HEK293T (cell line): Measurements from ENCODE around the gene ABHD18.
A peak's percentile ranks its signal among the peaks of the same experiment; 100 is the strongest.
"Not testable (repeated sequence)": the region's sequence is repeated elsewhere in the genome, so short reads cannot be mapped to it uniquely, and the experiment has no call there.

Source experiments
- CTCF ChIA-PET: fragments of 350-600 bp; formaldehyde crosslinking; extraction: SDS; loops from one replicate; lab custom pipeline; 2021; ENCODE audit warnings: antibody characterized with exemption, inconsistent platforms; lab: Yijun Ruan, JAX
- POLR2A ChIA-PET: fragments of 350-600 bp; formaldehyde crosslinking; extraction: SDS; loops from one replicate; lab custom pipeline; 2020; ENCODE audit warnings: antibody characterized with exemption, inconsistent platforms; lab: Yijun Ruan, JAX
- DNase-seq: peaks from one replicate; pipeline ENCODE4 v3.0.0; 2012; ENCODE audit warnings: mixed read lengths; ENCODE audit errors: extremely low spot score
- ARNT ChIP-seq: fragments of 450-650 bp; IDR thresholded peaks from 2 replicates; pipeline ENCODE4 v1.6.1; 2017; ENCODE audit warnings: mild to moderate bottlenecking
- BHLHE40 ChIP-seq: fragments of 450-650 bp; IDR thresholded peaks from 2 replicates; pipeline ENCODE4 v1.6.1; 2016; ENCODE audit warnings: mild to moderate bottlenecking, moderate library complexity, borderline replicate concordance
- CTBP1 ChIP-seq: fragments of 450-650 bp; IDR thresholded peaks from 2 replicates; pipeline ENCODE4 v1.6.1; 2016; ENCODE audit warnings: borderline replicate concordance
- ELF4 ChIP-seq: fragments of 450-650 bp; IDR thresholded peaks from 2 replicates; pipeline ENCODE4 v1.6.1; 2017; ENCODE audit warnings: antibody characterized with exemption
- FOXA1 ChIP-seq: fragments of 450-650 bp; IDR thresholded peaks from 2 replicates; pipeline ENCODE4 v1.6.1; 2016; ENCODE audit warnings: mild to moderate bottlenecking
- FOXK2 ChIP-seq: fragments of 450-650 bp; IDR thresholded peaks from 2 replicates; pipeline ENCODE4 v1.6.1; 2016; ENCODE audit warnings: mild to moderate bottlenecking
- FOXM1 ChIP-seq: fragments of 450-650 bp; IDR thresholded peaks from 2 replicates; pipeline ENCODE4 v1.6.1; 2017; ENCODE audit warnings: mild to moderate bottlenecking, borderline replicate concordance
- HDGF ChIP-seq: fragments of 450-650 bp; IDR thresholded peaks from 2 replicates; pipeline ENCODE4 v1.6.1; 2017; ENCODE audit warnings: antibody characterized with exemption, borderline replicate concordance
- L3MBTL2 ChIP-seq: fragments of 450-650 bp; conservative IDR thresholded peaks from 2 replicates; pipeline ENCODE4 v1.6.1; 2016; ENCODE audit warnings: mild to moderate bottlenecking
- LEF1 ChIP-seq: fragments of 450-650 bp; IDR thresholded peaks from 2 replicates; pipeline ENCODE4 v1.6.1; 2017; ENCODE audit warnings: mild to moderate bottlenecking, borderline replicate concordance
- NFRKB ChIP-seq: fragments of 450-650 bp; IDR thresholded peaks from 2 replicates; pipeline ENCODE4 v1.6.1; 2016; ENCODE audit warnings: mild to moderate bottlenecking, moderate library complexity
- PKNOX1 ChIP-seq: fragments of 450-650 bp; IDR thresholded peaks from 2 replicates; pipeline ENCODE4 v1.6.1; 2016
- SP1 ChIP-seq: fragments of 450-650 bp; IDR thresholded peaks from 2 replicates; pipeline ENCODE4 v1.6.1; 2017
- SUZ12 ChIP-seq: fragments of 450-650 bp; IDR thresholded peaks from 2 replicates; pipeline ENCODE4 v1.6.1; 2016; ENCODE audit warnings: mild to moderate bottlenecking
- TARDBP ChIP-seq: fragments of 450-650 bp; IDR thresholded peaks from 2 replicates; pipeline ENCODE4 v1.6.1; 2016
- ZNF384 ChIP-seq: fragments of 450-650 bp; IDR thresholded peaks from 2 replicates; pipeline ENCODE4 v1.6.1; 2016

Gene ABHD18

GRCh38 chr4:127965062-127965802 is at the start of gene ABHD18, which contains the start of gene MFSD8:
Gene ABHD18 (plus strand): TSS chr4:127965406. CDS start chr4:127982956, 17,550 bp downstream.
Gene MFSD8 (minus strand): TSS chr4:127965173. CDS start chr4:127965133, 40 bp downstream.
- no peak for TF ChIP-seq BHLHE40
- peak; percentile 9; the same call in 1 of the 2 replicates for TF ChIP-seq ELF4
- no peak for TF ChIP-seq PKNOX1
- peak; percentile 94 for DNase-seq
- POLR2A ChIA-PET = interaction anchor here (0.6 to 3.0 kb wide), 12 partner anchors 9 to 423 kb away, joined by 3 to 24 read pairs (median 3); partner anchors contain the start of genes LARP1B and PLK4
- CTCF ChIA-PET = interaction anchor here (0.6 kb wide), 1 partner anchor 20 kb away, joined by 3 read pairs; no protein-coding TSS in a partner anchor

- ChIA-PET CTCF (no interaction called here), POLR2A (interaction anchor here (1.4 kb wide), 1 partner anchor 35 kb away, joined by 3 read pairs; the partner anchor contains the start of gene PLK4)
- no peak for DNase-seq
- no peak for TF ChIP-seq L3MBTL2
- no peak for TF ChIP-seq ARNT
- no peak for TF ChIP-seq PKNOX1
- TF ChIP-seq ZNF384 = no peak
- TF ChIP-seq TARDBP = no peak
- TF ChIP-seq CTBP1 = no peak
- TF ChIP-seq FOXM1 = no peak
- no peak for TF ChIP-seq NFRKB
- no peak for TF ChIP-seq SUZ12
- TF ChIP-seq LEF1 = no peak
- TF ChIP-seq FOXA1 = no peak
- no peak for TF ChIP-seq SP1
- TF ChIP-seq ELF4 = no peak
Observed at GRCh38 chr4:127916512-127916911, 48.7 kb upstream of the ABHD18 start.

- TF ChIP-seq LEF1 (no peak), HDGF (no peak), SUZ12 (no peak), ZNF384 (no peak), FOXM1 (no peak), FOXK2 (no peak), SP1 (no peak), CTBP1 (no peak), FOXA1 (no peak), NFRKB (no peak), ARNT (no peak)
- POLR2A ChIA-PET = interaction anchor here (0.5 kb wide), 1 partner anchor 12 kb away, joined by 3 read pairs; no protein-coding TSS in a partner anchor
- DNase-seq = no peak
- CTCF ChIA-PET = no interaction called here
Observed at GRCh38 chr4:127917151-127917550, 48.1 kb upstream of the ABHD18 start.

- no peak for TF ChIP-seq FOXM1
- no peak for TF ChIP-seq BHLHE40
- no peak for TF ChIP-seq CTBP1
- TF ChIP-seq FOXA1 = no peak
- TF ChIP-seq NFRKB = no peak
- TF ChIP-seq FOXK2 = no peak
- TF ChIP-seq L3MBTL2 = no peak
- no peak for TF ChIP-seq LEF1
- TF ChIP-seq ELF4 = no peak
- TF ChIP-seq ARNT = no peak
- no peak for TF ChIP-seq SUZ12
- no peak for TF ChIP-seq ZNF384
- ChIA-PET CTCF (no interaction called here), POLR2A (no interaction called here)
- no peak for DNase-seq
Observed at GRCh38 chr4:127920521-127920920, 44.7 kb upstream of the ABHD18 start.

GRCh38 chr4:127922226-127922625 is 43.0 kb upstream of the ABHD18 start:
- ChIA-PET CTCF (no interaction called here), POLR2A (no interaction called here)
- DNase-seq = no peak
- TF ChIP-seq LEF1 (no peak), SP1 (no peak), L3MBTL2 (no peak), ELF4 (no peak), FOXK2 (no peak), ZNF384 (no peak), NFRKB (no peak), FOXM1 (no peak), SUZ12 (no peak), HDGF (no peak)

GRCh38 chr4:127925720-127926119 is 39.5 kb upstream of the ABHD18 start:
- DNase-seq, CTCF ChIA-PET, POLR2A ChIA-PET: not testable (repeated sequence)

GRCh38 chr4:127930175-127930574 is 35.0 kb upstream of the ABHD18 start:
- no peak for DNase-seq
- POLR2A ChIA-PET = no interaction called here
- CTCF ChIA-PET = interaction anchor here (0.6 kb wide), 1 partner anchor 1217 kb away, joined by 3 read pairs; no protein-coding TSS in a partner anchor
- no peak for TF ChIP-seq ZNF384
- no peak for TF ChIP-seq ELF4
- TF ChIP-seq NFRKB = no peak
- TF ChIP-seq SP1 = no peak

GRCh38 chr4:127931836-127932235 is 33.4 kb upstream of the ABHD18 start:
- POLR2A ChIA-PET, DNase-seq: not testable (repeated sequence)
- CTCF ChIA-PET = interaction anchor here (0.9 kb wide), 1 partner anchor 135 kb away, joined by 3 read pairs; no protein-coding TSS in a partner anchor
